Esophagus squamous epithelium (tissue), 4 donors: ENCODE results near the gene BIN2.

Experiments used
- CTCF ChIP-seq, 6 experiments: fragments of 450-650 bp in 4 of 6; fragments of 200-600 bp in 2 of 6; sonication (generic) in 2 of 6; IDR thresholded peaks; one replicate each; pipeline ENCODE4 v1.5.1; 2016 to 2019; ENCODE audit warnings: antibody characterized with exemption in 6 of 6, mild to moderate bottlenecking in 4 of 6, moderate library complexity in 4 of 6
- POLR2A ChIP-seq, 4 donors: fragments of 450-650 bp; IDR thresholded peaks; one replicate each; pipeline ENCODE4 v1.6.1; 2017; ENCODE audit warnings: antibody characterized with exemption in 4 of 4, mild to moderate bottlenecking in 4 of 4, moderate library complexity in 3 of 4

GRCh38 chr12:51351913-51352532, 28.0 kb upstream of the BIN2 start:
- TF ChIP-seq CTCF (IDR thresholded peaks at IDR 0.05) (peak in 5 of 6 experiments; percentile 37 to 76 (median 58)), POLR2A (IDR thresholded peaks at IDR 0.05) (no peak)
